Stimulated activated CD4-positive, alpha-beta T cell treated with anti-CD3 and anti-CD28 coated beads, Interleukin-15, amount 100 ng/mL, for 24 hours (primary cell): ENCODE measurements around the gene TBC1D26.
"Not testable (repeated sequence)": the region's sequence is repeated elsewhere in the genome, so short reads cannot be mapped to it uniquely, and the experiment has no call there.

Source experiments
- DNase-seq: peaks from one replicate; pipeline ENCODE4 v3.0.0-alpha.2; 2020

The TBC1D26 gene

DNA sequence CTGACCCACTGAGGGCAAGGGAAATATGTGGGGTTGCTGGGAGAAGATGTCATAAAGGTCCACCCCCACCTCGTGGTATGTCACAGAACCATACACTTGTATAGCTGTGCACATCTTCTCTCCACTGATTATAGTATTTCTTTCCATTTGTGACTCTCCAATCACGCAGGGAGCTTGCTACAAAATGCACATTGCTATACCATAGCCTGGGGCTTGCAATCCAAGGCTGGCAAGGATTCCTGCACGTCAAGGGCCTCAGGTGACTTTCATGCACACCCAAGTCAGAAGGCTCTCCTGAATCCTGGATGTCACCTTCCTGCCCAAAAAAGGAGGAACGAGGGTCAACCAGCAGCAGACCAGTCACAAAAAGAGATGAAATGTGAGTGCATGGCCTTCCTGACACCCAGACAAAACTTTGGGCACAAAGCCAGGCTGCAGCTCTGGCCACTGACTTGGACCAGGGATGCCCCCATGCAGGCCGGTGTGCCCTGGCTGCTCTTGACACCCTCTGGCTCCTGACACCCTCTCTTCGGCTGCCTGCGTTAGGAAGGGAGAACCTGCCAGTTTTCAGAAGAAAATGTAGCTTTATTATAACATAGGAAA lies 12.1 kb downstream of the TBC1D26 start:
- no peak for DNase-seq

DNA sequence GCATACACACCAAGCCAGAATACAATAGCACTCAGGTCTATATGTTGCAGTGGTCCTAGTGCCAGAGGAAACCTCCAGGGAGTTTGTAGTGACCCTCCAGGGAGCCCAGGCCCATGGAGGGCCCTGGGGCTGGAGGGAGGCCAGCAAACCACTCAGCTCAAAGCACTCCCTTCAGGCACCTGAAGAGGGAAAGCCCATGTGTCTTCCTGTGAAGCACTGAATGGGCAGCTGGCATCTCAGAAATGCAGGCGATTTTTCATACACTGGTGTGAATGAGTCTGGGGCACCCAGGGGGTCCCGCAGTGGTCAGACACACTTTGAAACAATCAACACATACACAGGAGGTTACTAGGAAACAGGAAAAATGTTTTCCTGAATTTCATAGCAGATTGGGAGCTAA lies 12.8 kb downstream of the TBC1D26 start:
- no peak for DNase-seq

DNA sequence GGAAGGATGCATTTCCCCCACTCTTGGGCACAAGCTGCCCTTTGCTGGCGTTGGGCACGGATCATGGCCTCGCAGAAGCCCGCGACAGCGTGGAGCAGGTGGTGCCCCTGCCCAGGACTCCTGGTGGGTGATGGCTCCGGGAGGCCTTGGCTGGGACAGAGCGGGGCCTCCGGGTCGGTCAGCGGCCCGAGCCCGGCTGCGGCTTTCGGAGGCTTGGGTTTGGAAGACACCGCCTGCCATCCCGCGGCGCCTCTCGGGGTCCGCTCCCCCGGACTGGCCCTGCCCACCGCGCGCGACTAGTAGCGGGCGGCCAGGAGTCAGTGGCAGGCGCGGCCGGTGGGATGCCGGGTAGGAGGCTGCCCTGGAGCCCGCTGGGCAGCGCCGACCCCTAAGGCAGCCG lies 17.3 kb downstream of the TBC1D26 start:
- not testable (repeated sequence) for DNase-seq

DNA sequence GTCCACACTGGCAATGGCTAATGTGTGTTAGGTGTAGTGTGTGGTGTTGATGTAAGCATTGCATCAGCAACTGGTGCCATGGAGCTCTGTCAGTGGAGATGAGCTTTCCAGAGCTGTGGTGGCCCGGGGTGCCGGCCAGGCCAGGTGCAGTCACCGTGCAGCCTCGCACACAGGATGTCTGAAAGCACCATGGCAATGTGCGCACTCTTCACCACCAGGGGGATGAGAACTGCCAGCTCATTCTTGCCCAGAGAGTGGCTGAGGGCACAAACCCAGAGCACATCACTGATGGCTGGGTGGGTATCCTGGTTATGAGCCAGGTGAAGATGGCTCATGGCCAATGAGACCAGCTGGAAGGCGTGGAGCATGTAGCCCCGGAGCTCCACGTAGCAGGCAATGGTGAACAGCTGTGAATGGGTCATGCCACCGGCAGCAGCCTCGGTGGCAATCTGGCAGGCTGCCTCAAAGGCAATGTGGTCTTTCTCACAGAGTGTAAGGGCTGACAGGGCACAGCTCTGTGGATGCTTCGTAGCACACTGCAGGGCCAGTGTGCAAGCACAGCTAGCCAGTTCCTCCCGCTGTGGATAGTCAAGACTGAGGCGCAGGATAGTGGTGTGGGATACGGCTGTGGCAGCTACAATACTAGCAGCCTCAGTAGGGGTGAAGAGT lies 36.9 kb downstream of the TBC1D26 start:
- not testable (repeated sequence) for DNase-seq

DNA sequence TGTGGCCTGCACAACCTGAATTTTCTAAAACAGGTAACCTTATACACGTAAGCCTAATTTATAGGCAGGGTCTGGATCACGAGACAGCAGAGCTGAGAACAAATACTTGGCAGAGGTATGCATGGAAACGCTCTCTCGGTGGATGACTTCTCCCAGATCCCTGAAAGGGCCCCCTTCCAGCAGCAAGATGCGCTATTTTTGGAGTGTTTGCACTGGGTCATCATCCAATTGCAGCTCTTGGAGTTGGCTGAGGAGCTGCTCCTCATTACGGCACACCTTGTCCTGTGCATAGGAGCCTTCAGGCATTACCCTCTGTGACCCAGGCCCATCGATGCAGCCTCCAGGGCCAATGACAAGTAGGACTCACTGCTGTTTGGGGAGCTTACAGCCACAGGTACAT lies 38.6 kb downstream of the TBC1D26 start:
- not testable (repeated sequence) for DNase-seq

DNA sequence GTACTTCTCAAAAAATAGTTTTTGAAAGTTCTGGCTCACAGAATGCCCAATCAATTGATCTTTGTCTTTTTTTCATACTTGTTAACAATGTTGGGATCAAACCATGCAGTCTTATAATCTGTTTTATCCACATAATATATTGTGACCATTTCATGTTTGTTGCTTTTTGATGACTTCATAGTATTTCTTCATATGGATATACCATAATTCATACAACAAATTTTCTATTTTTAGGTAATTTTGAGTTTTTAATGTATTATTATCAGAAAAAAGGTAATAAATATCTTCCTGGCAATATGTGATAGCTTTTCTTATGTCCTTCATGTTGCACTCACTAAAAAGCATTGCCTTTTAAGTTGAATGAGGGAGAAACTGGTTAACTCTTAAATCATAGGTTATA lies 44.8 kb downstream of the TBC1D26 start:
- DNase-seq: no peak

DNA sequence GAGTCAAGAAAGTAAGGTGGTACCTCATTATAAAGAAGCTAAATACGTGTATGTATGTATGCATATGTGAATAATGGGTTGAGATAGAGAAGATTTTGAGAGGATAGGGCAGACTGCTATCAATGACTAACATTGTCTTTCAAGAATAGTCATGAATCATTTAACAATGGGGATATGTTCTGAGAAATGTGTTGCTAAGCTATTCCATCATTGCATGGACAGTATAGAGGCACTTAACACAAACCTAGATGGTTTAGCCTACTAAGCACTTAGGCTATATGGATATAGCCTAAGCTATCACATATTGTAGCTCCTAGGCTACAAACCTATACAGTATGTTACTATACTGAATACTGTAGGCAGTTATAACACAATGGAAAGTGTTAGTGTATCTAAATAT lies 45.2 kb downstream of the TBC1D26 start:
- DNase-seq: no peak

DNA sequence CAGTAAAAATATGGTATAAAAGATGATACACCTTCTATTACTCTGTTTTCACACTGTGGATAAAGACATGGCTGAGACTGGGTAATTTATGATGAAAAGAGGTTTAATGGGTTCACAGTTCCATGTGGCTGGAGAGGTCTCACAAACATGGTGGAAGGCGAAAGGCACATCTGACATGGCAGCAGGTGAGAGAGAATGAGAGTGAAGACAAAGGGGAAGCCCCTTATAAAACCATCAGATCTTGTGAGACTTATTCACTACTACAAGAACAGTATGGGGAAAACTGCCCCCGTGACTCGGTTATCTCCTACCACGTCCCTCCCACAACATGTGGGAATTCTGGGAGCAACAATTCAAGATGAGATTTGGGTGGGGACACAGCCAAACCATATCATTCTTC lies 45.6 kb downstream of the TBC1D26 start:
- no peak for DNase-seq

DNA sequence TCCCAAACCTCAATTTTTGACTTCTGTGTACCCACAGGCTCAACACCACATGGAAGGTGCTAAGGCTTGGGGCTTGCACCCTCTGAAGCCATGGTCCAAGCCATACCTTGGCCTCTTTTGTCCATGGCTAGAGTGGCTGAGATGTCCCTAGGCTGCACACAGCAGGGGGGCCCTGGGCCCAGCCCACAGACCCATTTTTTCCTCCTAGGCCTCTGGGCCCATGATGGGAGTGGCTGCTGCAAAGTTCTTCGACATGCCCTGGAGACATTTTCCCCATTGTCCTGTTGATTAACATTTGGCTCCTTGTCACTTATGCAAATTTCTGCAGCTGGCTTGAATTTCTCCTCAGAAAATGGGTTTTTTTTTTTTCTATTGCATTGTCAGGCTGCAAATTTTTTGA lies 47.0 kb downstream of the TBC1D26 start:
- no peak for DNase-seq

DNA sequence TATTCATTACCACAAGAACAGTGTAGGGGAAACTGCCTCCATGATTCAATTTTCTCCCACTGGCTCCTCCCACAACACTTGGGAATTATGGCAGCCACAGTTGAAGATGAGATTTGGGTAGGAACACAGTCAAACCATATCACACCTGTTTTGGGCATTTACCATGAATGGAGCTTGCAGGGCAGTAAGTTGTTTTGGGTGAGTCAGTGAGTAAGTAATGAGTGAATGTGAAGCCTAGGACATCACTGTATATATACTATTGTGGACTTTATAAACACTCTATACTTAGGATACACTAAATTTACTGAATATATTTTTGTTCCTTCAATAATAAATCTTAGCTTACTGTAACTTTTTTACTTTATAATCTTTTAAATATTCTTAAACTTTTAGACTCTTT lies 48.1 kb downstream of the TBC1D26 start:
- no peak for DNase-seq

DNA sequence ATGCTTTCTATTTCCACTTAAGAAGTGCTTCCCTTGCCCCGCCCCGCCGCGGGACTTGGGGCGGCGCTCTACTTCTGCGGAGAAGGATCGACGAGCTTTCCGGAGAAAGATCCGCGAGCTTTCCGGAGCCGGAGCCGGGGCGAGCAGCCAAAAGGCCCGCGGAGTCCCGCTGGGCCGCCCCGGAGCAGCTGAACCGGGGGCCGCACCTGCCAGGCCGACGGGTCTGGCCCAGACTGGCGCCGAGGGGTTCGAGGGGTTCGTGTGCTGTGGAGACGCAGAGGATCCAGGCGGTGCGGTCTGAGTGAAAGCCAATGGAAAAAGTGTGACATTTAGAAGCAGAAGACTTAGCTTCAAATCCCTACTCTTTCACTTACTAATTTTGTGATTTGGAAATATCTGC lies 50.8 kb downstream of the TBC1D26 start:
- DNase-seq: peak; percentile 51

DNA sequence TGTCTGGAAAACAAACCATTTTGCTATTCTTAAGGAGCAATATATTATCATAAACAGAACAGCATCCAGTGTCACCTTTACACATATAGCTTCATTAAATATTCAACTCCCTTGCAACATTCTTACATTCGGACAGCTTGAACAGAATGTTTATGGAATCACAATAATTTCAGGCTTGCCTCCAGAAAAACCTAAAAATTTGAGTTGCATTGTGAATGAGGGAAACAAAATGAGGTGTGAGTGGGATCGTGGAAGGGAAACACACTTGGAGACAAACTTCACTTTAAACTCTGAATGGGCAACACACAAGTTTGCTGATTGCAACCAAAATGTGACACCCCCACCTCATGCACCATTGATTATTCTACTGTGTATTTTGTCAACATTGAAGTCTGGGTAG lies 51.4 kb downstream of the TBC1D26 start:
- no peak for DNase-seq

DNA sequence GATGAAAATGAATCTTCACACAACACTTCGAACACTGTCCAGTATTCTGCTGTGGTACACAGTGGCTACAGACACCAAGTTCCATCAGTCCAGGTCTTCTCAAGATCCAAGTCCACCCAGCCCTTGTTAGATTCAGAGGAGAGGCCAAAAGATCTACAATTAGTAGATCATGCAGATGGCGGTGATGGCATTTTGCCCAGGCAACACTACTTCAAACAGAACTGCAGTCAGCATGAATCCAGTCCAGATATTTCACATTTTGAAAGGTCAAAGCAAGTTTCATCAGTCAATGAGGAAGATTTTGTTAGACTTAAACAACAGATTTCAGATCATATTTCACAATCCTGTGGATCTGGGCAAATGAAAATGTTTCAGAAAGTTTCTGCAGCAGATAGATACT lies 52.3 kb downstream of the TBC1D26 start:
- DNase-seq: not testable (repeated sequence)

DNA sequence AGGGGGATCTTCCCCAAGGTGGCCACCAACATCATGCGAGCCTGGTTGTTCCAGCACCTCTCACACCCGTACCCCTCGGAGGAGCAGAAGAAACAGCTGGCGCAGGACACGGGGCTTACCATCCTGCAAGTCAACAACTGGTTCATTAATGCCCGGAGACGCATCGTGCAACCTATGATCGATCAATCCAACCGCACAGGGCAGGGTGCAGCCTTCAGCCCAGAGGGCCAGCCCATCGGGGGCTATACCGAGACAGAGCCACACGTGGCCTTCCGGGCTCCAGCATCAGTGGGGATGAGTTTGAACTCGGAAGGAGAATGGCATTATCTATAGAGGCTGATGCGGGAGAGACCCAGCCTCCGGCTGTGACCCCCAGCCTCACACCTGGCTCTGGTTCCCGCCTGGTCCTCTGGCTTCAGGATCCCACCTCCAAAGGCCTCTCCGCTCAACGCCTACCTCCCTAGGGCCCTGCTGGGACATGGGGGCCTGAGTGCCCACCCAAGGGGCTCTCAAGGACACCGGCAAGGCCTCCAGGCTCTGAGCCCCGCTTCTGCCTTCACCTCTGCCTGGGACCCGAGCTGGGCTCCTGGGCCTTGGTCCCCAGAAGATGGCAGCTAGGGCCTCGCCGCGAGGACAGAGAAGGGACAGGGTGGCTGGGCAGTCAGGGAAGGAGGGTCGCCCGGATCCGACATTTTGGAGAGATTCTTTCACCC lies 55.4 kb downstream of the TBC1D26 start:
- DNase-seq: not testable (repeated sequence)

DNA sequence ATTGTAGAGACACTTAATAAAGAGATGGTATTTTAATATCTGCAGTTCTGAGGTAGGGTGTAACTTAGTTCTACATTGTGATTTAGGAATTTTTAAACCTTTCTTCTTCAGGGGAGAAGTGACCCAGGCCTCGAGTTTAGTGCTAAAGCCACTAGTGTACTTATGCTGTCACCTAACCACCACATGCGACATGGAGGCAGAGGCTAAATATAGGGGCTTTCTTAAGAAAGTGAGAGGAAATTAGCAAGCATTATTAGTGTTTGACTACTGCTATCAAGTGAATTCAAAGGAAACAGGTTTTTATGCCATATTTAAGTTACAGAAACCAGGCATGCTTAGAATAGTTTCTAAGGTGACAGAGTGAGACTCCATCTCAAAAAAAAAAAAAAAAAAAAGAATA lies 56.3 kb downstream of the TBC1D26 start:
- DNase-seq: not testable (repeated sequence)
